Stimulated activated CD8-positive, alpha-beta memory T cell treated with anti-CD3 and anti-CD28 coated beads, Interleukin-12 subunit alpha, Interleukin-12 subunit beta, amount 100 ng/mL, for 24 hours (primary cell): ENCODE measurements around the gene CCDC192.

Source experiments
- DNase-seq: peaks from one replicate; pipeline ENCODE4 v3.0.0-alpha.2; 2020; ENCODE audit errors: extremely low read depth

CCDC192 gene

DNA sequence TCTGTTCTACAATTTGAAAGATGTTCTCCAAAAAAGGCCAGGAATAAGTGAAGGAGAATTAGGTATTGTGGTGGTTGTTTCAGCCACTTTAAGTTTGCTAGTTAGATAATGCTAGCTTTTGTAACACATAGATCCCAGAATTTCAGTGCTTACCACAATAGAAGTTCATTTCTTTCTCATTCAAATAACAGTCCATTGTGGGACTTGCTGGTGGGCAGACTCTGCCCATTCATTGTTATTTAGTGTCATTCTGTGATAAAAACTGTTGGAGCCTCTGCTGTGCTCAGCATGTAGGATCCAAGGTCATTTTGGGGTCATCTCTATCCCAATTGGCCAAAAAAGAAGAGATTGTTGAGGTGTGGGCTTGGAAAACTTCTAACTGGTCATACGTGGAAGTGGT is 106.8 kb downstream of the CCDC192 start:
- no peak for DNase-seq

DNA sequence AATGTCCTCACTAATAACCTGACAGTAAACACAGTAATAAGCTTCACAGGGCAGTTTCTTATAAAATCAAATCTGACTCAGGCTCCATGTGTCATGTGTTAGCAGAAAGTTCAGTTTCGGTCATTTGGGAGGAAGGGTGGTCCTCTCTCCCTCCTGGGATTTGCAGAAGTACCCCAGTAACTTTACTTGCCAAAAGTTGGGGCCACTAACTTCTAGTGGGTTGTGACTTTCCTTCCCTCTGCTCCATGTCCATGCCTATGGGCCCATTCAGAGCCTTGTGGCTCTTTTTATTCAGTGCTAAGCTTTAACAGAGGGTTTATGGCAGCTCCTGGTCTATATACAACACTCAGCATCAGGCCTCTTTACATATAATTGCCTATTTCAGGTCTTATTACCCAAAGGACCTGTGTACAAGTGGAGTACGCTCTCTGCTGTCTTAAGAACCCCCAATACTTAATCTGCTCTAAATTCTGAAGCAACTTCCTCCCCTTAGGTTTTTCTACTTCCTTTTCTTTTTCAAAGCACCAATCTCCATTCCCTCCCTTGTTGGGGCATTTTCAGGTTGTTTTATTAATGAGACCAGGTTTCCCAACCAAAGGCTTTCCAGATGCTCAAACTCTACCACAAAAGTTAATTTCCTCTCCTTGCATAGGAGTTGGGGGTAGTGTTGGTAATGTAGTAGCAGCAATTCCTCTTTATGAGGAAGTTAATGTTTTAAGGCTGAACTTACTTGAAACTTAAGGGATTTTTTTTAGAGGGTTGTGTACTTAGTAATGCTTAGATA is 107.7 kb downstream of the CCDC192 start:
- DNase-seq = no peak

DNA sequence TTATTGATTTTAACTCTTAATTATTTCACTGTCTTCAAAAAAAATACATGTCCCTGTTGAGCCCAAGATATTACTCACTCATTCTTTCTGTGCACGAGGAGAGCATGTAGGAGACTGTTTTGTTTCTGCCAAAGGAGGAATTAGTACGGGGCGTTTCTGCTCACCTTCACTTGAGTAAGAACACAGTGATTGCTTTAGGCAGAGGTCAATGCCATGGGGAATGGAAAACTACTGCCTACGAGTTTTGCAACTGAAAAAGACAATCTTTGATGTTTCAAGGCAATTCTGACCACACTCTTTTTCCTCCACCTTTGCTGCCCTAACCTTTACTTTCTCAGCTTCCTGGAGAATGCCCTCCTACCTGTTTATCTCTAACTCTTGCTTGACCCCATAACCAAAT is 109.4 kb downstream of the CCDC192 start:
- DNase-seq = no peak

DNA sequence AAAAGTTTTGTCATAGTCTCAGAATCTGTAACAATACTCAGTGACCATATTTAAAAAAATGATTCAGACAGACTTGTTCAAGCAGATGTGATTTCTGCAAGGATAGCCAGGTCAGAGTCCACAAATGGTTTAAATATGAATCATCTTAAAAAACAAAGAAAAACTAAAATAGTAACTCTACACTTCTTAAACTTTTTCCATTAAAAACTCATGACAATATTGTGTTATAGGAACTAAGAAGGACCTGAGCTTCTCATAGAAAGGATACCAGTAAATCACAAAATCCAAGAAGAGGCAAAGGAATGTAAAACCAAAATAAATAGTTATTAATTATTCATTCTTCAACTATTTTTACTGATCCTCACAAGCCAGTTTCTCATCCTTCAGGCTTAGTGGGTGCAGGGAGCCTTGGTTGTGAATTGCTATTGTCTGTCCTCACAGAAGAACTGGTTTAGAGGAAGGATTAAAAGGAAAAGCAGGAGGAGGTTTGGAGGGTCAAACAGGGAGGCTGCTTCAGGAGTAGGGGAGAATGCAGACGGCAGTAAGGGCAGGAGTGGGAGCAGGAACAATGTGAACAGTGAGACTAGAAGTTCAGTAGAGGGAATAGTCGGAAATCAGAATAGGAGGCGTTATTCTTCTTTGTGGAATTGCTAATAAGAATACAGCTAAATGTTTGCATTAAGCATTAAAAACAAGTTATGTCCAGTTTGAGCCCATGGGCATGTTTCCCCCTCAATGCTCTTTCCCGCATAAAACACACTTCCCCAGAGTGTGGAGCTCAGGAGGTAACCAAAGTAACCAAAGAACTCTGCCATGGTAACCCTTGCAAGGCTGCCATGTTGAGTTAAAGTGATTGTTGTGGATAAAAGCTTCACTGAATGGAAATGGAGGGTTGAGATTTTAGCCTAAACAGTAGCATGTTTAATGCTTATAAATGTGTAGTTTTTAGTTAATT is 110.7 kb downstream of the CCDC192 start:
- no peak for DNase-seq

DNA sequence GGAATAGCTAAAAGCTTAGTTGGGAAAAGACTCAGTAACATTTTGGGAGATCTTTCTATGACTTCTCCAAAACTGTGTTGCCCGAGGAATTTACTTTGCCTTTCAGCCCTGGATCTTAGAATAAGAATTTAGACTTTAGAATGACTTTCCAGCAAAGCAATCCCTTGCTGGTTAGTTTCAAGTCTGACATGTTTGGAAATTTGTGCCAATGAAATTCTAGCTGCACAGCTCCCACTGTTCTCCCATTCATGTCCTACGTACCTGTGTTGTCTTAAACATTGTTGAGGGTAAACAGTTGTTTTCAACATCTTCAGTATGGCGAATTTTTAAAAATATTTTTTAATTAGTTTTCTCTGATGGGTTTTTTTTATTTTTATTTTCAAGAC is 111.4 kb downstream of the CCDC192 start:
- no peak for DNase-seq

DNA sequence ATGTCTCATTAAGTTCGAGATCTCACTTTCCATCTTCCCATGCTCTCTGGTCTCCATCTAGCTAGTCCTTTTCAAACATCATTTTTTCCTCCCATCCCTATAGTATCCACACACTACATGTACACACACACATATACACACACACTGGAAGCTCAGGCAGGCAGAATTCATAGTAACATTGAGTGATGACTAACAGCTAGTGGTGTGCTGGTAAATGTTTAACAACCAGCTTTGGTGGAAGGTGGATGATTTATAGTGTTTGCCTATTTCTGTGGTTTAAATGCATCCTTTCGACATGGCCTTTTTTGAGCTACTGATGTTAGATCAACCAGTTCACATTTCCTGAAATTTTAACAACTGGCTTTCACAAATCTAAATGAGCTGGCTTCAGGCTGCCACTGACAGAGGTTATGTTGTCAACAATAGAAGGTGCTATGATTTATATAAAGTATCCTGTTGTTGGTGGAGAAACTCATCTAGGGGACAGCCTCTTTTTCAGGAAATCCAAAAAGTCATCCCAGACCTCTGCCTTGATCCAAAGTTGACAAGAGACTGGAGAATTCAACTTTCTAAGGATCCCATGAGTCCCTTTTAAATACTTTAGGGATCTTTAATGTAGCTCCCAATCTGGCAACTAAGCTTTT is 117.8 kb downstream of the CCDC192 start:
- no peak for DNase-seq

DNA sequence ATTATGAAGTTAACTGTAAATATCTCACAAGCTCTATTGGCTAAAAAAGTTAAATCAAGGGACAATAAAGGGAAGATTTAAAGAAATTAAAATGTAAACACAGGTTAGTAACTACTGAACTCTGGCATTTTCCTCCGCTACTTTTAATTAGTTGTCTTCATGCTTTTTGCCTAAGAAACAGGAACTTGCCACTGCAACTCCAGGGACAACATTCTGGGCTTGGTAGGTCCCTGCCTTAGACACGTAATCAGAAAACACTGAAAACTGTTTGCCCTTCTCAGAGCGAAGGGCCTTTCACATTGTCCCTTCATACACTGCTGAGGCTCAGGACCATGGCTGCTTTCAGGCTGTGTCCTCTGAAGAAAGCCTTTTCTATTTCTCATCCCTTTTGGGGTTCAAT is 118.7 kb downstream of the CCDC192 start:
- DNase-seq = no peak

DNA sequence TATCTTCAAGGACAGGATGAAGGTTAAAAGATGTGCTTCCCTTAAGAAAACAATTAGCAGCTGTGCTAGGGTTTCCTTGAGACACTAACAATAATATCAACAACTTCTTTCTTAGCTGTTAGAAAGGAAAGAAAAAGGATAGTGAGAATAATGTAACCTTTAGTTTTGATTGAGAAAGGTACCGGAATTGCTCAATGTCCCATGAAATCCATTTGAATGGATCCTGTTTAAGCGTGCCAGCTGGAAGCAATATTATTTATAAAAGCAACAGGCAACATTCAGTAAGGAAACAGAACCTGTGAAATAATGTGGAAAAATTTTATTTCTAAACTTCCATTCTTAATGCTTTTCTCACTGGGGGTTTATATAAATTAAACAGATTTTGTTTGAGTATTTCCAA is 120.9 kb downstream of the CCDC192 start:
- DNase-seq = no peak

DNA sequence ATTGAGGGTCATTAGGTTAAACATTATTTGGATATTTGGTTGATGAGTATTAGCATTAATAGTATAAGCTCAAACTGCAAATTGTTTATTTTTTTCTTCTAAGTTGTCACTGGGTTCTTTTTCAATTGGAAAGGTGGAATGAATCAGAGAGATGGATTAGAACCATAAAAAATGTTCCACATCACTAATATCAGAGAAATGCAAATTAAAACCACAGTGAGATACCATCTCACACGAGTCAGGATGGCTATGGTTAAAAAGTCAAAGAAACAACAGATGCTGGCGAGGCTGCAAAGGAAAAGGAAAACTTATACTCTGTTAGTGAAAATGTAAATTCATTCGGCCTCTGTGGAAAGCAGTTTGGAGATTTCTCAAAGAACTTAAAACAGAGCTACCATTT is 122.8 kb downstream of the CCDC192 start:
- no peak for DNase-seq

DNA sequence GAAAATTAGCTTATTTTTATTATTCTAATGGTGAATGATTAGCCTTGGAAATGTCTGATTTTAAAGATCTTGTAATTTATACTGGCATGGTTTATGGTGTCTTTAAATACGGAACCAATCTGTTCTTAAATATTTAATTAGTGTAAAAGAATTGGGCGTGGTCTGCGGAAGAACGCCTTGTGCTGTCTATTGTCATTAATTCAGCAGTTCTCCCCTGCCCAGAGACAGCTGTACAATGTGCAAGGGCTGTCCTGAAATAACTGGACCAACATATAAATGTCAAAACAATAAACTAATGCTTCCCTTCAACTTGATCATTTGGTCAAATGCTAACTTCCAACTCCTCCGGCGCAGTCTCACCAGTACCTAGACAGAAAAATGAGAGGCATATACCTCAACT is 124.3 kb downstream of the CCDC192 start:
- DNase-seq = no peak

DNA sequence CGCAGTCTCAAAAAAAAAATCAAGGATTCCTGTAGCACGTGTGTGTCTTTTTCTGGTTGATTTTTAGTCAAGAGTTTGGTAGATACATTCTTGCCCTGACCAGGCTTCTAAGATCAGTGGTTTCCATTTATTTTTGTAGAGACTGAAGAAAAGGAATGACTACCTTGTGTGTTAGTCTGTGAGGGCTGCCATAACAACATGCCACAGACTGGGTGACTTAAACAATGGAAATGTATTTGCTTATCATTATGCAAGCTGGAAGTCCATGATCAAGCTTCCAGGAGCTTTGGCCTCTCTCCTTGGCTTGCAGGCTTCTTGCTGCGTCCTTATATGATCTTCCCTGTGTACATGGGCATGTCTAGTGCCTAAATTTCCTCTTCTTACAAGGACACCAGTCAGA is 127.0 kb downstream of the CCDC192 start:
- DNase-seq = no peak

DNA sequence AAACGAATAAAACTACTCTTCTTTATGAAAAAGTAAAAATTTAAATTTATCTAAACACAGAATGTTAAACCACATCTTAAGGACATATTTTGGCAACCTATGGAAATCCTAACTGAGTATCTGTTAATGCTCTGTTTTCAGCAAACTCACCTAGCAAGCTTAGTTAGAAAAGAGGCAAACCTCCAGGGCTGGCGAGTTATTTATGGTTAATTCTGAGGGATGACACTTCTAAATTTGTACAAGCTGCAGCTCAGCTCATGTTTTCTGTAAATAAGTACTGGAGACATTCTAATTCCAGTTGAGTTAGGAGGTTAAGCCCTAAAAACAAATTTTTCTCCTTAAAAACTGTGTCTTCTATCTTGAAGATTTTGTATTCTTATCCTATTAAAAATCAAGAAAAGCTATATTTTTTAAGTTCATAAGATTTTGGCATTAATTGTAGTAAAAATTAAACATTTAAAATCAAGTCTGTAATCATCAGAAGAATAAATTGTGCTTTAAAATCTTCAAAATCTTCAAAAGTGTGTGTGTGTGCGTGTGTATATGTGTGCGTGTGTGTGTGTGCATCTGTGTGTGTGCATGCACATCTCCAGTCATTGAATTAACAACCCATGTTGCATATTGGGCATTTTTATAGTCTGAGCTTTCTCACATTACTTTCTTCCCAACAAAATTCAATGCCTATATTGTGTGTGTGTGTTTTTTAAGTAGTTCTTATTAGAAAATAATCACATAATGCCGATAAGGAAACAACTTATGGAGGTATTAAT is 127.8 kb downstream of the CCDC192 start:
- DNase-seq = no peak

DNA sequence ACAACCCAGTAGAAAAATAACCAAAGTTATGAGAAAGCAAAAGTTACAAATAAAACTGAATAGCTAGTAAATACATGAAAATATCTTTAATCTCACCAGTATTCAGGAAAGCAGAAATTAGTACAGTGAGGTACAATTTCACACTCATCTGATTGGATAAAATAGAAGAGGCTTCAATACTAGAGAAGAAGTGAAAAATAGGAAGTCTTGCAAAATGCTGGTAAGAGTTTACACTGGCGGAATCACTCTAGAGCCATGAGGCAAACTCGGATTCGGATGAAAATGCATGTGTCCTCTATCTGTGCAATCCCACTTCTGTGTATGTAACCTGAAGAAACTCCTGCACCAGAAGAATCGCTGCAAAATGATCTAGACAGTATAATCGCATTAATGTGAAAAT is 128.9 kb downstream of the CCDC192 start:
- DNase-seq = no peak

DNA sequence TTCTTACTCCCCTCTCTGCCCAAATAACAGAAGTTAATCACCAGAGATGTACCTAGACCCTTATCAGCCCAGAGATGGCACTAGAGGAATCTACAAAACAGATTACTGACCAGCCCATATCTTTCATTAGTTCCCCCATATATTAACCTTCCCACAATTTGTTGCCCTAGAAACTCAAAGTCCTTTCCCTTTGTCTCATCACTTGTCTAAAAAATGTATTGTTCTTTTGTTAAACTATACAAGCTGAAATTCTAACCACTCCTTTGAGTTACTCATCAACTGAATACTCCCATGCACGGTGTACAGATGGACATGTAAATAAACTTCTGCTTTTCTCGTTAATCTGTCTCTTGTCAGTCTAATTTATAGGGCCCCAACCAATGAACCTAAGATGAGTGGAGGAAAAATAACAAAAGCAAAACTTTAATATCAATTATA is 130.9 kb downstream of the CCDC192 start:
- no peak for DNase-seq

DNA sequence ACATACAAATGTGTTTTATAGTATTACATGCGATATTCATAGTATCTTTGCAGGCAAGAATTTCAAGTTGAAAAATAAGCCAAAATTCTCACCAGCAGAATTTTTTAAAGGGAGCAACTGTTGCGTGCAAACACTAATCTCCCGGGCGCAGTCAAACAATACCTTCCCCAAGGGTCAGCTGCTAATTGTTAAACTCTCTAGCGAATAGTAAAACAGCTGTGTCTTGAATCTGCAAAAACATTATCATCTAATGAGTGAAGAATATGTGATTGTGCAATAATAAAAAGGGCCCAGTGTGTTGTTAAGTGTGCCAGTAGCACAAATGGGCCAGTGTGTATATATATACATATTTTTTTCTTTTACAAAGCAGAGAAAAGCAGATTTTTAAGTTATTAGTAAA is 131.4 kb downstream of the CCDC192 start:
- DNase-seq = no peak

DNA sequence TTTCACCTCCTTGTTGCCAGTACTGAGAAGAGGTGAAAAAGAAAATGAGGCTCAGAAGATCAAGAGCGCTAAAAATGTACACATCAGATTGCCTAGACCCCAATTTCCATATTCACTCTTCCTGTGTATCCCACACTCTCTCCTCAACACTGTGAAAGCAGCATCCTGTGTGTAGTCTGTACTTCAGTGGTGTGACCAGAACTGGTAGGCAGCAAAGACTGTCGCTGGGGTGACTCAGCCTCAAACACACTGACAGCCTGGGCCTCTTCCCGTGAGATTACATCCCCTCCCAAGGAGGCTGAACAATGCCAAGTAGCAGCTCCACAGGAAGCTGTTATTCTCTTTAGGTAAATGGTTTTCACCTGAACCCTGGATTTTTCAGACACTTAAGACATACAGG is 135.5 kb downstream of the CCDC192 start:
- no peak for DNase-seq

DNA sequence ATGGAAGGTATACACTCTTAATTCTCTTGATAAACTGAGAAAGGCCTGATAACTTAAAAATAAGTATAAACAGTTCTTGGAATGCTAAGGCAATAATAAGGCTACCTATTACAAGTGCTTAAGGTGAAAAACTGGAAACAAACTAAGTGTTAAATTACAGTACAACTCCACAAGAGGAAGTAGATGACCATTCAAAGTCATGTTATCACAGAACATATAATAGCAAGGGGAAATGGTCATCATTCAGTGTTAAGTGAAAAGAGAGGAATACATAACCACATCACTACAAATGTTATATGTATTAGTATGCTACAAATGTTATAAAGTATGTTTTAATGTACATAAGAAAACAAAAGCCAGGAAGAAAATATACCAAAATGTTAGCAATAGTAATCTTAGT is 135.9 kb downstream of the CCDC192 start:
- DNase-seq = no peak

DNA sequence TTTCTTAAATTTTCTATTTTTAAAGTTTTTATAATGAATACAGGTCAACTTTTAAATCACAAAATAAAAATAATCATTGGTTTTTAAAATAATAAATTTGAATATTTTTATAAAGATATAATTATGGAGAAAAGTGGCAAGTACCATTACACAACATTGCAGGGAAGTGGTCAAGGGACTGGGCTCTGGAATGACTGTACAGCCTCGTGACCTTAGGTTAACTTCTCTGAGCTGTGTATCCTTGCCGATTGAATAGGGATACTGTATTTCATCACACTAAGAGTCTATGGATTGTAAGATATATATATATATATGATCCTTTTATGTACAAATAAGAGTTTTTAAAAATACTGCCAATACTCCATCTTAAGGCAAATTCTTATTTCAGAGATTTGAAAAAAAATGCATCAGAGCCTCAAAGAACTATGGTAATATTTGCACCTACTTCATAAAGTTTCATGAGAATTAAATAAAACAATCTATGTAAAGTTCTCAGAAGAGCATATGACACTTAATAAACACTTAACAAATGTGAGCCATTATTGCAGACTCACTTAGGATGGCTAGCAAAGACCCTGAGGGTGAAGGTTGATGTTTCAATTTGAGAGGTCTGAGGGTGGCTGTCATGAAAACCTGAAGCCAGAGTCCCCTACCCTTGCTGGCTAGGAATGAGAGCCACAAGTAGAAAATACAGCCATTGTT is 136.5 kb downstream of the CCDC192 start:
- no peak for DNase-seq

DNA sequence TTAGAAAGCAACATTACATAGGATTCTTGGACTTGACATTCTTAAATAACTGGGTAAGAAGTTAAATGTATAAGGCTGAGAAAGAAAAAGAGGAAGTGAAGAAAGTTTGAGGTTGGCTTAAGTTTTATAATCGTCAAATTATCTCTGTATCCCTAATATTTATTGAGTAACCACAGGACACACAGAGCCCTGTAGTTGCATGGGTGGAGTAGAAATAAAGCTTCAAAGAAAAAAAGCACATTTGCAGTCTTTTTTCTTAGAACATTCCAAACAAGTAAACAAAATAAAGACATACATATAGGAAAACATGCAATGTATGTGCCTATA is 137.0 kb downstream of the CCDC192 start:
- no peak for DNase-seq

DNA sequence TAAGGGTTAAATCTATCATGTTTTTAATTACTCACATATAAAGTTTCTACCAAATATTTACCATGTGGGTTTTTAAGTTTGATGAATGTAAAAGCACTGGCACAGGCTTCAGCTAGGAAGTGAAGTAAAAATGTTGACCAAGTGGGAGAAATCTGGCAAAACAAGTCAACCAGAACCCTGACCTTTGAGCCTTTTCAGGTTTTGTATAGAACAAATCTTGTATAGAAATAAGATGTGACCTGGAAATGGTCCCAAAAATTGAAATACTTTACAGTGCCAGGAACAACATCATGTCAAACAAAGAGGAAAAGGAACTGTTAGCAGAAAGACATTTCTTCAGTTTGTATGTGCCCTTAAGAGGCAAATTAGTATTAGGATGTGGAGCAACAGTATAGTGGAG is 137.6 kb downstream of the CCDC192 start:
- no peak for DNase-seq

DNA sequence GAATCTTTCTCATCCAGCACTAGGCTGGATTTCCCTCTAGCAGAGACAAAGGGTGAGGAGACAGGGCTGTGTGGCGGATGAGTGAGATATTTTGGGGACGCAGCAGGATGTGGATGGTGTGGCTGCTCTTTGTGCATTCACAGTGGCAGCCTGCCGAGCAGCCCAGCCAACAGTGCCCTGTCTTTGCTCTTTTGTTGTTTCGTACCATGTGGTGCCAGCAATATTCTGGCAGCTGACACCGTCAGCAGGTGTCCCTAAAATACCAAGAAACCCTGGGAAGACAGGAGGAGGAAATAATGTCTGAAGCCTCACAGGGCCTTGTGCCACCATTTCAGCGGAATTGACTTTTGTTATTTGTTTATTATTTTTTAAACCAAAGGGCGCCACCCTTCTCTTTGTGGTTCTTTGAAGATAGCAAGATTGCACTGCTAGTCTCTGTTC is 141.4 kb downstream of the CCDC192 start:
- DNase-seq = no peak
